IPS DF 4.7 (cell line): ENCODE measurements around the gene KRTAP10-2.

Experiments used
- DNase-seq: peaks from one replicate; pipeline ENCODE4 v3.0.0-alpha.2; 2013; ENCODE audit warnings: low spot score; ENCODE audit errors: extremely low read depth

The KRTAP10-2 gene

DNA sequence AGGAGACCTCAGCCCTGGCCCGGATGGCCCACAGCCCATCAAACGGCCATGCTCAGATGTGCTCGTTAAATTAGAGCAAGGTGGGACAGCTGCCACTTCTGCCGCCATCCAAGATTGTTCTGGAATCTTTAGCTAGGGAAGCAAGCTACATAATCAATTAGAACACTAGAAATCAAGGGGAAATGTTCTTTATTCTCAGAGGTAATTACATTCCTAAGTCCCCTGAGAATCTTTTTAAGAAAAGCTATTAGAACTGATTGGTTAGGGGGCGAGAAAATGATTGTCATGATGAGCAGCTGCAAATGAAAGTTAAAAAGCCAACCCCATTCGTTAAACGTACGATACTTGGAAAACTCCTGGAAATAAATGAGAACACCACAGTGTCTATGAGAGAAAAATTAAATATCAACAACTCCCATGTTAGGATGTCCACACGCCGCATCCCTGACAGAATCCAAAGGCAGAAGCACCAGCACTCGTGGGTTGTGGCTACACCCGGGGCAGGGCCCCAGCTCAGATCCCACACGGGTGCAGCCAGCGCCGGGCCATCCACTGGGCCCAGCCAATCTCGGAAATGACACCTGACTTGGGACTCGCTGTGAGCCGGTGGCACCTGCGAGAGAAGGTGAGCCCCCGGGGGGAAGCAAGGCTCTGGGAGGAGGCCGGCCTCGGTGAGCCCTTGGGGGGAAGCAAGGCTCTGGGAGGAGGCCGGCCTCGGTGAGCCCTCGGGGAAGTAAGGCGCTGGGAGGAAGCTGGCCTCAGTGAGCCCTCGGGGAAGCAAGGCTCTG is 48.9 kb downstream of the KRTAP10-2 start:
- DNase-seq, result no peak
